Amniotic stem cell (primary cell): ENCODE results near the gene AKAP12.
A peak's percentile ranks its signal among the peaks of the same experiment; 100 is the strongest.

Experiments
- DNase-seq: peaks from one replicate; lab custom pipeline; 2025; lab: John Stamatoyannopoulos, UW

AKAP12 gene

GRCh38 chr6:151284548-151285017 is 44.8 kb downstream of the AKAP12 start:
- DNase-seq: no peak

- no peak for DNase-seq
Measured at GRCh38 chr6:151285122-151285521, 45.4 kb downstream of the AKAP12 start.

- DNase-seq: no peak
Measured at GRCh38 chr6:151286214-151286613, 46.4 kb downstream of the AKAP12 start.

GRCh38 chr6:151288712-151289398 is 49.1 kb downstream of the AKAP12 start:
- DNase-seq: no peak

- no peak for DNase-seq
Measured at GRCh38 chr6:151289399-151290007, 49.7 kb downstream of the AKAP12 start.

GRCh38 chr6:151290877-151291721 is 51.3 kb downstream of the AKAP12 start:
- peak; percentile 23 for DNase-seq

- DNase-seq: no peak
Measured at GRCh38 chr6:151291722-151292059, 51.9 kb downstream of the AKAP12 start.

- DNase-seq: no peak
Measured at GRCh38 chr6:151292974-151293687, 53.4 kb downstream of the AKAP12 start.

GRCh38 chr6:151293688-151294016 is 53.9 kb downstream of the AKAP12 start:
- DNase-seq: no peak

- no peak for DNase-seq
Measured at GRCh38 chr6:151294561-151295101, 54.9 kb downstream of the AKAP12 start.

- DNase-seq: no peak
Measured at GRCh38 chr6:151297886-151298285, 58.1 kb downstream of the AKAP12 start.

GRCh38 chr6:151299011-151299410 is 59.2 kb downstream of the AKAP12 start:
- DNase-seq: no peak

- no peak for DNase-seq
Measured at GRCh38 chr6:151300267-151300991, 60.7 kb downstream of the AKAP12 start.

GRCh38 chr6:151301547-151301946 is 61.8 kb downstream of the AKAP12 start:
- DNase-seq: no peak

GRCh38 chr6:151303231-151303630 is 63.5 kb downstream of the AKAP12 start:
- no peak for DNase-seq

GRCh38 chr6:151306269-151306783 is 66.6 kb downstream of the AKAP12 start:
- DNase-seq: no peak

GRCh38 chr6:151307501-151307900 is 67.7 kb downstream of the AKAP12 start:
- DNase-seq: no peak

GRCh38 chr6:151309619-151310018 is 69.9 kb downstream of the AKAP12 start:
- no peak for DNase-seq

GRCh38 chr6:151310279-151310678 is 70.5 kb downstream of the AKAP12 start:
- no peak for DNase-seq

- no peak for DNase-seq
Measured at GRCh38 chr6:151310852-151311767, 71.3 kb downstream of the AKAP12 start.
